Naive thymus-derived CD8-positive, alpha-beta T cell (primary cell): Measurements from ENCODE around the gene LCE3A. TPM values are rescaled to one million over a fixed set of nuclear protein-coding genes. Genes with fewer than 3 reads are reported as not detected.

Source experiments
- polyA plus RNA-seq, 3 donors: library from polyadenylated mRNA; unstranded; fragments of 300-500 nt; fragmentation: Illumina TruSeq; gene quantifications; one replicate each; pipeline ENCODE4 v1.2.3, GENCODE V29; 2021
- total RNA-seq, 8 experiments: library from RNA in 2 of 8; stranded (reverse) in 2 of 8; gene quantifications; one replicate each; pipeline ENCODE4 v1.2.3 and lab custom pipeline; 2021 to 2026

Gene LCE3A
- total and polyA plus RNA-seq, 5 experiments from 2014 or later = not detected

Other genes starting within 250 kb of the LCE3A start
- not detected for gene CRNN, start 208.8 kb downstream of the LCE3A start, total RNA-seq
- gene CRNN, start 208.8 kb downstream of the LCE3A start, polyA plus RNA-seq = not detected
- not detected for gene LCE5A, start 112.3 kb downstream of the LCE3A start, total RNA-seq
- gene LCE5A, start 112.3 kb downstream of the LCE3A start, polyA plus RNA-seq = not detected
- not detected for gene CRCT1, start 108.6 kb downstream of the LCE3A start, total RNA-seq
- gene CRCT1, start 108.6 kb downstream of the LCE3A start, polyA plus RNA-seq = not detected
- gene LCE3E, start 56.3 kb downstream of the LCE3A start, total RNA-seq = not detected
- gene LCE3E, start 56.3 kb downstream of the LCE3A start, polyA plus RNA-seq = not detected
- not detected for gene LCE3D, start 42.6 kb downstream of the LCE3A start, total RNA-seq
- gene LCE3D, start 42.6 kb downstream of the LCE3A start, polyA plus RNA-seq = not detected
- gene LCE3C, start 22.9 kb downstream of the LCE3A start, total RNA-seq = not detected
- not detected for gene LCE3C, start 22.9 kb downstream of the LCE3A start, polyA plus RNA-seq
- not detected for gene LCE3B, start 9.3 kb downstream of the LCE3A start, total RNA-seq
- not detected for gene LCE3B, start 9.3 kb downstream of the LCE3A start, polyA plus RNA-seq
- not detected for gene LCE2D, start 40.3 kb upstream of the LCE3A start, total RNA-seq
- not detected for gene LCE2D, start 40.3 kb upstream of the LCE3A start, polyA plus RNA-seq
- gene LCE2C, start 52.2 kb upstream of the LCE3A start, total RNA-seq = not detected
- not detected for gene LCE2C, start 52.2 kb upstream of the LCE3A start, polyA plus RNA-seq
- not detected for gene LCE2B, start 63.0 kb upstream of the LCE3A start, total RNA-seq
- not detected for gene LCE2B, start 63.0 kb upstream of the LCE3A start, polyA plus RNA-seq
- not detected for gene LCE2A, start 75.2 kb upstream of the LCE3A start, total RNA-seq
- not detected for gene LCE2A, start 75.2 kb upstream of the LCE3A start, polyA plus RNA-seq
- not detected for gene LCE4A, start 85.1 kb upstream of the LCE3A start, total RNA-seq
- not detected for gene LCE4A, start 85.1 kb upstream of the LCE3A start, polyA plus RNA-seq
- not detected for gene KPRP, start 134.9 kb upstream of the LCE3A start, total RNA-seq
- not detected for gene KPRP, start 134.9 kb upstream of the LCE3A start, polyA plus RNA-seq
- gene LCE1F, start 152.0 kb upstream of the LCE3A start, total RNA-seq = not detected
- not detected for gene LCE1F, start 152.0 kb upstream of the LCE3A start, polyA plus RNA-seq
- gene LCE1E, start 163.2 kb upstream of the LCE3A start, total RNA-seq = not detected
- not detected for gene LCE1E, start 163.2 kb upstream of the LCE3A start, polyA plus RNA-seq
- not detected for gene LCE1D, start 173.6 kb upstream of the LCE3A start, total RNA-seq
- gene LCE1D, start 173.6 kb upstream of the LCE3A start, polyA plus RNA-seq = not detected
- gene LCE1C, start 183.5 kb upstream of the LCE3A start, total RNA-seq = not detected
- gene LCE1C, start 183.5 kb upstream of the LCE3A start, polyA plus RNA-seq = not detected
- gene LCE1B, start 188.9 kb upstream of the LCE3A start, total RNA-seq = not detected
- not detected for gene LCE1B, start 188.9 kb upstream of the LCE3A start, polyA plus RNA-seq
- gene LCE1A, start 204.4 kb upstream of the LCE3A start, total RNA-seq = not detected
- not detected for gene LCE1A, start 204.4 kb upstream of the LCE3A start, polyA plus RNA-seq
- gene LCE6A, start 219.8 kb upstream of the LCE3A start, total RNA-seq = not detected
- gene LCE6A, start 219.8 kb upstream of the LCE3A start, polyA plus RNA-seq = not detected
- not detected for gene LCE7A, start 236.9 kb upstream of the LCE3A start, total RNA-seq
- gene LCE7A, start 236.9 kb upstream of the LCE3A start, polyA plus RNA-seq = not detected